LNCaP clone FGC (cell line): Measurements from ENCODE around the gene DNAH2.
A peak's percentile ranks its signal among the peaks of the same experiment; 100 is the strongest.

Experiments used
- DNase-seq: peaks from one replicate; pipeline ENCODE4 v3.0.0-alpha.2; 2011; ENCODE audit warnings: low read depth
- H3K4me3 ChIP-seq: 2 replicates; pipeline ENCODE4 v1.5.1; 2011; ENCODE audit warnings: mild to moderate bottlenecking, low read depth, low read length, control low read depth
- TF ChIP-seq, protein P1 (sequence below): IDR thresholded peaks from 2 replicates; pipeline ENCODE4 v1.5.1; 2012; ENCODE audit warnings: mild to moderate bottlenecking; ENCODE audit not compliant: control insufficient read depth, insufficient read depth; ENCODE audit errors: extremely low read depth

DNAH2 gene

DNA sequence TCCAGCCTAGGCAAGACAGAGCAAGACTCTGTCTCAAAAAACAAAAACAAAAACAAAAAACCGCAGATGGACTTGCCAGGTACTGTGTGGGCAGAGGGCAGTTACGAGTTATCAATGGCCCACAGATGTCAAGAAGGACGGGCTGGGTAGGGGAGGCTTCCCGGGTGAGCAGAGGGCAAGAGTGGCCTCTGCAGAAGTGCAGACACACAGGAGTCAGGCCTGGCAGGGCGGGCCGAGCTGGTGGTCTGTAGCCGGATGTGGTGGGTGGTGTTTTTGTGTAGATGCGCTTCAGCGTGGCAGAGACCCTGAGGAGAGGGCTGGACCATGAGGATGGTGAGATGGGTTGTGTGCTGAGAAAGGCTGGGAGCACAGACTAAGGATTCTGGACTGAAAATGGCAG lies 71.6 kb downstream of the DNAH2 start:
- no peak for DNase-seq
- no peak overlapping the region for H3K4me3 ChIP-seq
- TF ChIP-seq, protein P1, sequence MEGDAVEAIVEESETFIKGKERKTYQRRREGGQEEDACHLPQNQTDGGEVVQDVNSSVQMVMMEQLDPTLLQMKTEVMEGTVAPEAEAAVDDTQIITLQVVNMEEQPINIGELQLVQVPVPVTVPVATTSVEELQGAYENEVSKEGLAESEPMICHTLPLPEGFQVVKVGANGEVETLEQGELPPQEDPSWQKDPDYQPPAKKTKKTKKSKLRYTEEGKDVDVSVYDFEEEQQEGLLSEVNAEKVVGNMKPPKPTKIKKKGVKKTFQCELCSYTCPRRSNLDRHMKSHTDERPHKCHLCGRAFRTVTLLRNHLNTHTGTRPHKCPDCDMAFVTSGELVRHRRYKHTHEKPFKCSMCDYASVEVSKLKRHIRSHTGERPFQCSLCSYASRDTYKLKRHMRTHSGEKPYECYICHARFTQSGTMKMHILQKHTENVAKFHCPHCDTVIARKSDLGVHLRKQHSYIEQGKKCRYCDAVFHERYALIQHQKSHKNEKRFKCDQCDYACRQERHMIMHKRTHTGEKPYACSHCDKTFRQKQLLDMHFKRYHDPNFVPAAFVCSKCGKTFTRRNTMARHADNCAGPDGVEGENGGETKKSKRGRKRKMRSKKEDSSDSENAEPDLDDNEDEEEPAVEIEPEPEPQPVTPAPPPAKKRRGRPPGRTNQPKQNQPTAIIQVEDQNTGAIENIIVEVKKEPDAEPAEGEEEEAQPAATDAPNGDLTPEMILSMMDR = no peak

DNA sequence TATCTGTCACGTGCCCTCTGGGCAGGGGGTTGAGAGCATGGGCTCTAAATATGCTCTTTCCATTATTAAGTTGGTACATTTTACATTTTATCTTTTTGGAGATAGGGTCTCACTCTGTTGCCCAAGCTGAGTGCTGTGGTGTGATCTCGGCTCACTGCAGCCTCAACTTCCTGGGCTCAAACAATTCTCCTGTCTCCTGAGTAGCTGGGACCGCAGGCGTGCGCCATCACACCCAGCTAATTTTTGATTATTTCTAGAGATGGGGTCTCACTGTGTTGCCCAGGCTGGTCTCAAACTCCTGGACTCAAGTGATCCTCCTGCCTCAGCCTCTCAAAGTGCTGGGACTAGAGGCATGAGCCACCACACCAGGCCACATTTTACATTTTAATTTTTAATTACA lies 72.6 kb downstream of the DNAH2 start:
- H3K4me3 ChIP-seq = no peak overlapping the region
- no peak for DNase-seq
- TF ChIP-seq, protein P1 = no peak

DNA sequence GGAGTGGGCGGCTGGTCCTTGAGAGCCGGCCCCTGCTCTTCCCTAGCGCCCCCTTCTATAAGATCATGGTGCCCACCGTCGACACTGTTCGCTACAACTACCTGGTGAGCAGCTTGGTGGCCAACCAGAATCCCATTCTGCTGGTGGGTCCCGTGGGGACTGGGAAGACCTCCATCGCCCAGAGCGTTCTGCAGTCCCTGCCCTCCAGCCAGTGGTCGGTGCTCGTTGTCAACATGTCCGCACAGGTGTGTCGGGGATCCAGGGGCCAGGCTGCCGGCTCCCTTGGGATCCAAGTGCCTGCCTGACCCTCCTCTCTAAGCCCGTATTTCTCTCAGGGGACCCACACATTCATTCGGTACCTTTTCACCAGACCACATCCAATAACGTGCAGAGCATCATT lies 75.1 kb downstream of the DNAH2 start:
- no peak overlapping the region for H3K4me3 ChIP-seq
- TF ChIP-seq, protein P1 = no peak
- no peak for DNase-seq

DNA sequence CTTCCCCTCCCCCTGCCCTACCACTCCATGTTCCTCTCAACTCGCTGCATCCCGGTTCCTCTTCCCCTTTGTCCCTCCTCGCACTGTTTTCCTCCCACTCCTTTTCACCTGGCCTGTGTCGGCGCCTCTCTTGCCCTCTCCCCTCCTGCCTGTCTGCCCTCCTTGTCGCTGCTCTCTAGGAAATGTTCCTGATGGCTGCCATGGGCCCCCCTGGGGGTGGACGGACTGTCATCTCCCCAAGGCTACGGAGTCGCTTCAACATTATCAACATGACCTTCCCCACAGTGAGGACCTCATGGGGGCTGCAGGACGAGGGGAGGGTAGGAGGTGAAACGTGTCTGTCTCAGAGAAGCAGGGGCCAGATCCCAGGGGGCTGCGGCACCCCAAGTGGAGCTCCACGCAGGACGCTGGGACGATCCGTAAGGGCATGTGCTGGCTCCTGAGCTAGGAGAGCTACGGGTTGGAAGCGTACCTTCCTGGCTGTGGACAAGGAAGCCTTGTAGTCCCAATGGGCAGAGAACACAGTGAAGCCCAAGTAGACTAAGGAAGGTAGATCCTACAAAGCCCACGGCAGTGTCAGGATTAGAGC lies 76.6 kb downstream of the DNAH2 start:
- H3K4me3 ChIP-seq = no peak overlapping the region
- TF ChIP-seq, protein P1 = no peak
- DNase-seq = no peak

DNA sequence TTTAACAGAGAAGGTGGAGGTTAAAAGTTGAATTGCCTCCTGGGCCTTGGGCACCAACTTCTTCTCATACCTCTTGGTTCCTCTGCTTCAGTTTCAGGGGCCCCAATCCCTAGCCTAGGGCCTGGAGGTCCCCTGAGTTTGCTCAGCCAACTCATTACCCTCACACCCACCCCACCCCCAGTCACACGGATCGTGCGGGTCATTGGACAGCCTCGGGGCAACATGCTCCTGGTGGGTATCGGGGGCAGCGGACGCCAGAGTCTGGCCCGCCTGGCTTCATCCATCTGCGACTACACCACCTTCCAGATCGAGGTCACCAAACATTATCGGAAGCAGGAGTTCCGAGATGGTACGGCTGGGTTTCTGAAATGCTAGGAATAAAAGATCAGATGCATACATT lies 80.4 kb downstream of the DNAH2 start:
- TF ChIP-seq, protein P1 = no peak
- DNase-seq = no peak
- no peak overlapping the region for H3K4me3 ChIP-seq

DNA sequence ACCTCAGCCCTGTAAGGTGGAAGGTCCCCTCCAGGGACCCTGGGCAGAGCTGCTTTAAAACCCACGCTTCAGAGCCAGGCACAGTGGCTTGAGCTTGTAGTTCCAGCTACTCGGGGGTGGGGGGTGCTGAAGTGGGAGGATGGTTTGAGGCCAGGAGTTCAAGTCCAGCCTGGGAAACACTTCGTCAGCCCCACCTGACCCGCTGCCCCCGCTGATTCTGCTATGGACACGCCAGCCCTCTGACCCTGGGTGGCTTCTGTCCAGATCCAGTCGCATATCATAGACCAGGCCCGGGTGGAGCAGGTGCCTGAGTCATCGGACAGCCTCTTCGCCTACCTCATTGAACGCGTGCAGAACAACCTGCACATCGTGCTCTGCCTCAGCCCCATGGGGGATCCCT lies 81.3 kb downstream of the DNAH2 start:
- TF ChIP-seq, protein P1 = no peak
- DNase-seq = no peak
- H3K4me3 ChIP-seq = no peak overlapping the region

DNA sequence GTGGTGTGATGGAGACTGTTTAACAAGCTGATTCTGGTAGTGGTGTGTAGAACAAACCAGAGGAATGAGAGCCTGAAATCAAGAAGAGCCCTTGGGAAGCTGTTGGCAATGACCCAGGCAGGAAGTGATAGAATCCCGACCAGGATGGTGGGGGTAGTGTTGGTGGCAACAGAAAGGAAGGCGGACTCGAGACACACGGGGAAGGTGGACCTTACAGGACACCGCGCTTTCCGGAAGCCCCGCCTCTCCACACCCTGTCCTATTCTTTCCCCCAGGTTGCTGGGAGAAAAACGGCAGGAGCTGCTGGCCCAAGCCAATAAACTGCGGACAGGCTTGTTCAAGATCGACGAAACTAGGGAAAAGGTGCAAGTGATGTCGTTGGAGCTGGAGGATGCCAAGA lies 86.4 kb downstream of the DNAH2 start:
- H3K4me3 ChIP-seq = no peak overlapping the region
- TF ChIP-seq, protein P1 = no peak
- peak; percentile 63 for DNase-seq
